GM18870 (cell line): ENCODE data around the gene FAM241A.
"Not testable (repeated sequence)": the region's sequence is repeated elsewhere in the genome, so short reads cannot be mapped to it uniquely, and the experiment has no call there.

Experiments used
- ATAC-seq: cut with Tn5 transposase; IDR thresholded peaks from one replicate; pipeline ENCODE4 v1.9.1; 2021; ENCODE audit warnings: moderate library complexity; ENCODE audit not compliant: unreplicated experiment

Gene FAM241A

DNA sequence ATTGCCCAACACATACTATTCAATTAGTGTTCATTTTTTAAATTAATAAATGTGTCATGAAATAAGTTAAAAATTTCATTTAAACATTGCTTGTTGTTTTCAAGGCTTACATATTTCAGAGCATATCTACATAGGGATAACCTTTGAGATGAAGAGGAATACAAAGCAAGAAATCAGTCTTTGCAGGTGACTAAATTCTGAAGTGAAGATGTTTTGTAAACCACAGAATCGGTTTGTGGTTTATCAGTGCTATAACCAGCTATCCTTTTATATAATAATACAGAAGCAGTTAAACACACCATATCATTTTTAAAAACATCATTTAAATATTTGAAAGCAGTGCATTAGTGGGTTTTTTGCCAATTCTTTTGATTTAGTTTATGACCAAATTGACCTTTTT lies 26.9 kb downstream of the FAM241A start:
- peak; percentile 79 for ATAC-seq

DNA sequence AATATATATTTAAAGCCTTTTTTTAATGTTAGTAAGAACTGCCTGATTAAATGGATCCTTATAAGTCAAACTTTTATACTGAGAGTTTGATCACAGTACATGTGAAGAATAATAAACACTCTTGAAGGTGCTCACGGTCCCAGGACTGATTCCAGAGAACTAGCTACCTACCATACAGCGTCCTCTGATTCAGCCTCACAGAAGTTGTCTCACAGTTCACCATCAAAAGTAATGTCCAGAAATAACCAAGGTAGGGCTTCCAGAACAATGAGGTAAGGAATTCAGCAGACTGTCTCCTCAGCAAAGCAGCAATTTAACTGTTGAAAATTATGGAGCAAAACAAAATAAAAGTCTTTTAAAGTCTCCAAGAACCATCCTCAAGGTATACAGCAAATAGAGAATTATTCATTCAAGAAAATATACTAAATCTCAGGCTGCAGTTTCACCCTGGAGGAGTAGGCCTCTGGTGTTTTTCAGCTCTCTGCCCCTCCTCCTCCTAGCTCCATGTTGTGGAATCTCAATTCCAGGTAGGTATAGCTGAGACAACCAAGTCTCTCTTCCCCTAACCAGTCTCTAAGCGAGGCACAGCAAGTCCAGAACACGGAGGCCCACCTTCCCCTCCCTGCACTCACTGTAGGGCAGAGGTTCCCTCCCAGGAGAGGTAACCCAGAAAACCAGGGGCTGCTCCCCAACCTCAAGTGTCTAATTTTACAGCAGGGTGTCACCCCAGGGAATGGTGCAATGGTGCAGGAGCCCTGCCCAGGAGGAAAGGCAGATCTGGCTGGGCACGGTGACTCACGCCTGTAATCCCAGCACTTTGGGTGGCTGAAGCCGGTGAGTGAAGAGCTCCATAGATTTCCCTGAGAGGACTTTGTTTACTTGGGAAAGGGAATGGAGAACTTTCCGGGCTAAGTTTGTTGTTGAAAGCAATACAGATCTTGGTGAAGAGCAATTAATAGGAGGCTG lies 28.6 kb downstream of the FAM241A start:
- no peak for ATAC-seq

DNA sequence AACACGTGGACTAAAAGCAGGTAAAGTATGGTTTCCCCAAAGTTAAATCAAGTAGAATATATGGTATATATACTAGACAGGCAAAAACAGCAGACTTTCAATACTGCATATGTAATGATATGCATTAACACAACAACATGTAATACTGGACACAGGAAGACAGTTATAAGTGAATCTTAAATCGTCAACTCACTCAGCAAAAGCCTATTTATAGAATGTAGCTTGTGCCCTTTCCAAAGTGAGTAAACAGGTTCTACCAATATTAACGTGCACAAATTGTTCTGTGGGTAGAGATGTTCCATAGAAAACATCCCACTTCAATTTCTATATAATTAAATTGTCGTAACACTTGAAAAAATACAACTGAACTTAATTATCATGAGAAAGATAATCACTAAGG lies 30.6 kb downstream of the FAM241A start:
- no peak for ATAC-seq

DNA sequence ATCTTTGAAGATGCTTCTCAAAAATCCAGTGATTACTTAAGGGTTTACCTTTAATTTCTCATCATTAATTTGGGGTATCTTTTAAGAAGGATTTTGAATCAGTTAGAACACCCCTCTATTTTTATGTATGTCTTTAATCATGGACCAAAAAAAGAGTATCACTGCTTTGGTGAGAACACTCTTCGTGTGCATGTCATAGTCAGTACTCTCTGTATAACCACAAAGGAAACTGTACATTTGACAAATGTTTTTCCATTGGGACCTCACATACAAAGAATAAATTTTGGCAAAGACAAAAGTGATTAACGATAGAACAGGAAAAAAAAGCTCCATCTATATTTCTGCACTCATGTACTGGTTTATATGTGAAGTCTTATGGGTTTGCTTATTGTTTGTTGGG lies 31.3 kb downstream of the FAM241A start:
- ATAC-seq = no peak

DNA sequence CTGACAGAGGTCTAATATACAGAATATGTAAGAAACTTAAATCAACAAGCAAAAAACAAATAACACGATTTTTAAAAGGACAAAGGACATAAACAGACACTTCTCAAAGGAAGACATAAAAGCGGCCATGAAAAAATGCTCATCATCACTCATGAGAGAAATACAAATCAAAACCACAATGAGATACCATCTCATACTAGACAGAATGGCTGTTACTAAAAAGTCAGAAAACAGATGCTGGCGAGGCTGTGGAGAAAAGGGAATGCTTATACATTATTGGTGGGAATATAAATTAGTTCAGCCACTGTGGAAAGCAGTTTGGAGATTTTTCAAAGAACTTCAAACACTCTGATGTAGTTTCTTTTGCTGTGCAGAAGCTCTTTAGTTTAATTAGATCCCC lies 33.5 kb downstream of the FAM241A start:
- ATAC-seq = not testable (repeated sequence)

DNA sequence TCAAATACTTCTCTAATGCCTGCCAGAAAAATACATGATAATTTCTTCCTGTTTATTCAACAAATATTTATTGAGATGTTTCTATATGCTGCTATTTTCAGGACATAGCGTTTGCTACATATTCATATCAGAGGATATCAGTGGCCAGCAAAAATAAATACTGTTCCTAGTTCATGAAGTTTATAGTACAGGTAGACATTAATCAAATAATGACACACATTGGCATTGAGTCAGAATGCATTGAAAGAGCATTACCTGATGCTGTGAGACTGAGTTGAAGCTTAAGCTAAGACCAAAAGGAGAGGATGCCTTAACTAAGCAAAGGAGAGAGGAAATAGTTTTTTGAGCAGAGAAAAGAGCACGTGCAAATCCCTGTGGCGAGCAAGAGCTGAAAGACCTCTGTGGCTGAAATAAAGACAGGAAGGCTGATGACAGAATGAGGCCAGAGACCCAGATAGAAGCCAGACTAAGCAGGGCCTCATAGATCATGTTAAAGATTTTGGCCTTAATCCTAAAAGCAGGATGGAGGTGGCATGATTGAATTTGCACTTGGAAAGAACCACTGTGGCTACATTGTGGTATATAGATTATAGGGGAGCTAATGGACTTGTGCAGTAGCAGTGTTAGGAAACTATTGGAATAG lies 36.2 kb downstream of the FAM241A start:
- no peak for ATAC-seq

DNA sequence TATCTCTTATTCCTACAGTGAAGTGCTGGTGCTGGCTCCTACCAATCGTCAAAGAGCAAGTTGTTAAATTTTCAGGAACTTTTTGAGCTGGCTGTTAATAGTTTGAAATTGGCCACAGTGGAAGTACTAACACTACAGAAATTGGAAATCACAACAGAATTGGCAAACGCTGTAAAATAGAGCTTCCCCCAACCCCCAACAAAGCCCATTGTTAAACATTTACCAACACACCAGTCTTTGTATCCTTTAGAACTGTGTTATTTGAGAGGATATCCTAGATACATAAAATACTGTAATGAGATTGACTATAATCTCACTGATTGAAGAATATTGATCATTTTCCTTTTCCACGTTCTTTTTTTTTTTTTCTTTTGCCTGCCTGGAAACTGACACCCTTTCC lies 37.4 kb downstream of the FAM241A start:
- no peak for ATAC-seq

DNA sequence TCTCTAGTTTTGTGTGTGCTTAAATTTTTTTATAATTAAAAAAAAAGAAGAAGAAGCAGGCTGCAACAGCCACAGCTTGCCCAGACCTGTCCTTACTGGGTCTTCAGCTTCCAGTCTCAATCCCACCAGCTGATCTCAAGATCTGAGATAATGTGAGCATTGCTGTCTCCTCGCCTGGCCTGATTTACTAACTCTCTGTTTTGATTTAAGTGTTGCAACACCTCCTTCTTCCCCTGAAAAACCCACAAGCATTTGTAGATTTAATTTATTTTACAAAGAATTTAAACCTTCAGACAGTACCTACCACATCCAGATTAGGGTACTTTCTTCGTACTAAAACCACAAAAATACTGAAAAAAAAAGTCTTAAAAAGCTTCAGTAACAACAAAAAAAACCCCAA lies 38.0 kb downstream of the FAM241A start:
- no peak for ATAC-seq

DNA sequence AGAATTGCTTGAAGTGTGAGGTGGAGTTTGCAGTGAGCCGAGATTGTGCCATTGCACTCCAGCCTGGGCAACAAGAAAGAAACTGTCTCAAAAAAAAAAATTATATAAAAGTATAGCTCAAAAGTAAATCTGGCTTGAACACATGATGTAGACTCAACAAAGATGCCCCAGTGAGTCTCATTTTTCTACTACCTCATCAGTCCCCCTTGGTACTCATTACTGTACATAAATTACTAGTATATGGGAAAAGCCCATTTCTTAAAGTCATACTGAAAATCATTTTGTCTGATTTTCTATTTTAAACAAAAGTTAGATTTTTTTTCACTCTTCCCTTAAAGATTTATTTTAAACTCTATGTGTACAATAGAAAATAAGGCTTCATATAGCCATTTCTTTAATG lies 39.2 kb downstream of the FAM241A start:
- no peak for ATAC-seq

DNA sequence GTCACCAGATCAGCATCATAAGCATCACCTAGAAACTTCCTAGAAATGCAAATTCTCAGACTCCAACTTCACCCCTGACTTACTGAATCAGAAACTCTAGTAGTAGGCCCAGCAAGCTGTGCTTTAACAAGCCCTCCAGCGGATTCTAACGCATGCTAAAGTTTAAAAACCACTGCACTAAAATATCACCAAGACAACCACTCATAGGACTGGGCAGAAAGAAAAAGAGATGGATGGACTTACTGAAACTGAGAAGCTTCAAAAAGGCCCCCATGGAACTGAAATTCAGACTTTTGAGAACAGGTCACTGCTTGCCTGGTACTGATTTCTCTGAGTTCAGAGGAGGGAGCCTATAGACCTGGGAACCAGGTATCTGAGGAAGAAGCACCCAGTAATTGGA lies 40.1 kb downstream of the FAM241A start:
- ATAC-seq = peak; percentile 71

DNA sequence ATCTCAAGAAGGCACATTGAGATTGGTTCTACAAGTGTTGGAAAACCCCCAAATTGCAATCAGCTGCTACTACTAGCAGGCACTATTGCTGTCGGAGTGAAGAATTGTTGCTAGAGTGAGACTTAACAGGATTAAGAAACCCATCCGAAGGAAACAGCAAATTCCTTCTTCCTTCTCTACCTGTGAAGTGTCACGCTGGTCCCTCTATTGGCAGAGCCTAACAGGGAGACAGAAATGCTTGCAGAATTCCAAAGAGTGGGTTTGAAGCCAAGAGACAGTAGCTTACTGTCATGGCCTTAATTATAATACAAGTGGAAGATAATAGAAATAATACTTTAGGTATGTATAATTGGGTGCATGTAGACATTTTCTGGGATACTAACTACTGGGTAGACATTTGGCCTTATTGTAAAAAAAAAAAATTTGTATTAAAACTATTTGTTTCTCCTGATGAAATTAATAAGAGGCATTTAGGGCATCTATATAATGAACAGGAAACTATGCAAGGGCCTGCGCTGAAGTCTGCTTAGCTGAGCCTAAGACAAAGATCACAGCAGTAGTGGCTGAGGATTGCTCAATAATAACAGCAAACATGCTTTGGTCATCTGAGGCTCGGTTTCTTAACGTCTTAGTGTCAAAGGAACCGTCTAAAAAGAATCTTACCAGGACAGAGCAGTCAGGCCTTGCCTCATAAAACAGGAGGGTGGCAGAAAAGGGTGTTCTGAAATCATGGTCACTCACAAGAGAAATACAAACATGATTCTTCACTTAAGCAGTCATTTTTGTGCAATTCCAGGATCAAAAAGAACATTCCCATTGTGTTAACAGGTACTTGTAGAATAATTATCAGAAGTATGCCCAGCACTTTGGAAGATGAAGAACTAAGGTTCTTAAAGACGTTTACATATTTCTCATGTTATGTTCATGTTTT lies 40.8 kb downstream of the FAM241A start:
- no peak for ATAC-seq

DNA sequence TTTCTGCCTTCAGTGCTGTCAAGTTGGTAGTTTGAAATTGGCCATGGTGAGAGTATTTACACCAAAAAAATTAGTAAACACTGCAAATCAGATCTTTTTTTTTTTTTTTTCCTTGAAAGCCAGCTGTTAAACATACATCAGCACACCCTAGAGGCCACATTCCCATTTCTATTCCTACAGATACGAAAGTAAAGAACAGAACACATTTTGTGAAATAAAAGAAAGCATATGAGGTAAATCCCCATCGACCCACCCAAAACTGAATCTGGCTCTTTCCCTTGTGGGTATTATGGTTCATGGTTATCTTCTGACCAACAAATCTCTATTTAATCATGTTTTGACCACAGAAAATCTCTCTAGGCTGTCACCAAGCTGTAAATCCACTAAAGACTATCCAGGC lies 44.5 kb downstream of the FAM241A start:
- ATAC-seq = no peak

DNA sequence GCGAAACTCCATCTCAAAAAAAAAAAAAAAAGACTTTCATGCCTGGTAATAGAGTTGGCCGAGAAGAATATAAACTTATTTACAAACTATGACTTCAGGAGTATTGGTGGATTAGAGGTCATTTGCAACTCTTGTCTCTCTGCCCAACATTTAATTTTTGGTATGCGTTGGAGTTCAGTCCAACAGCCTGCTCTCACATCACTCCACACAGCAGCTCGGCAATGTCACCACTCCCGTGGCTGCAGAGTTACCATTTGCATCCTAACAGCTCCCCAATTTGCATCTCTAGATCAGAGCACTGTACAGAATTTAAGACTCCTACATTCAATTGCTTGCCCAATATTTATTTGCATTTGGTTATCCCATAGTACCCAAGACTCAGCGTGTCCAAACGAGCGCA lies 45.4 kb downstream of the FAM241A start:
- ATAC-seq = no peak

DNA sequence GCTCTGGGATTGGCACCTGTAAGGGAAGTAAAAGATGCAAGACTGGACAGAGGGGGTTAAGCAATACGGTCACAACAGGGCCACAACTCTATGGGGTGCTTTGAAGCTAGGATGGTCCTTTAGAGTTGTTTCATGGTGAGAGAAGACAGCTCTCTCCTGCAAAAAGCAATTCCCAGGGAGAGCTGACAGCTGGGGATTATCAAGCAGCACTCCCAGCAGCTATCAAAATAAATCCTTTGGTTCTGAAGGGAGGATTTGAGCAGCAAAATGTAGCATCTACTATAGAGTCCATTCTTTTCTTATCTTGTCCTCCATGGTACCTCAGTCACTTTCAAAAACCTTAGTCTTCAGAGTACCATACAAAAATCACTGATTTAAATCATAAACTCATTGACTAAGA lies 51.2 kb downstream of the FAM241A start:
- ATAC-seq = no peak

DNA sequence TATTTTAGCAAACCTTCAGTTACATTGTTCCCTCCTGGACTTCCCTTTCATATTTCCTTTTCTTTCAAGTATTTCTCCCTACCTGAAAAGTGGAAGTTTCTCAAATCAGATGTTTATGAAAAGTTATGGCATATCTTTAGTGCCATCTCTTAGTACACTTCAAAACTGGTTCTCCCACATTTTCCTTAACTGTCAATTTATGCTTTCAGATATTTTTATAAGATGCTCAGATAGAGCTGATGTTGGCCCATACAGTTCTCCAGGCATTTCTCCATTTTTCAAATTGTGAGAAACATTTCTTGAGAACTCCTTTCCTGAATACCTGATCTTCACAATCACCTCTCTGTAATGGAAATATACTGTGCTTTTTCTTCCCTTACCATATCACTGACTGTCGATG lies 53.8 kb downstream of the FAM241A start:
- no peak for ATAC-seq

DNA sequence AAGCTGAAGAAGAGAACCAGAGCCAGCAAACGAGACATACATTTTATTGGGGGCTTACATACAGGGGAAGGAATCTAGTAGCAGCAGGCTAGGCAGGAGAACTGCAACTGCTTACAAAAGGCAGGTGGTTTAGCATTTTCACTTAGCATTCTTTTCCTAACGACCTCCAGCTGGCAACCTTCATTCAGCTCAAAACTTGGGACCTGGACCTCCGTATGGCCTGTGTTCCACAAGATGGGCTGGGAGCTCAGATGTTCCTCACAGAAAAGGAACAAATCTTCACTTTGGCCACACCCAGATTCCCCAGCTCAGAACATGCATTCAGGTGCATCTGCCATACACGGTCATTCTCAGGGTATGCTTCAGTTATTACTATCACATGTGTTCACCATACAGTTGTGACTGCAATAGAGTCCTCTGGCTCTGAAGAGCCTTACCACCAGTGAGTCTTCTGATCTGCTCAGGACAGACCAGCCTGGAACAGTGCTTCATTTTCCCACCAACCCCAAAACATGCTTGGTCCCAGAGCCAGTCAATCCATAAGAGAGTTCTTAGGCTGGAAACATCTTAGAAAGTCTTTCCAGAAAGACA lies 56.8 kb downstream of the FAM241A start:
- peak; percentile 30 for ATAC-seq

DNA sequence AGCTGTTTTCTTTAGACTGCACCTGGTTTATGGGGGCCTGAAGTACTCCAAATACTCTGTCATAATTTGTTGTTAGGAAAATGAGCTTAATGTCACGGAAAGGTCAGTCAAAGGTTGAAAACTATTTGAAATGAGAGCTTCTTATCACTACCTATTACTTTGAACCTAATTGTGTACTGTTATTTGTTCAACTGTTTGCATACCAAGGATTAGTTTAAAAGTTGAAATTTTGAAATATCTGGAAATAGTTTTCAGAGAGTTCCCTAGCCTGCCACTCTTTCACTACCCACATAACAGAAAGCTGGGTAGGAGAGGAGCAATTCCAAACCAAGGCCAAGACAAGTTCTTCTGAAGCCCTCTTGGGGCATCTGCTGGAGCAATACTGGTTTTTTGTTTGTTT lies 58.3 kb downstream of the FAM241A start:
- no peak for ATAC-seq

DNA sequence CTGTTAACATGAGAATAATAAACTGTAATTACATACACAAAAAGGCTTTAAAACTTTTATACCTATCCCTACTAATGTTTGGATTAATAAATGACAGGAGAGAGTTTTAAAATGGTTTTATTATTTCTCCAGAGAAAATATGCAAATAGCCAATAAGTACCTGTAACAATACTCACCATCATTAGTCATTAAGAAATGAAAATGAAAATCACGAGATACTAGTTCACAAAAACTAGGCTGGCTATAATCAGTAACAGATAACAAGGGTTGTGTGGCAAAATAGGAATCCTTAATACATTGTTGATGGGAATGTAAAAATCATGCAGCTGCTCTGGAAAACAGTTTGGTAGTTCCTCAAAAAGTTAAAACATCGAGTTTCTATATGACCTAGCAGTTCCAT lies 61.2 kb downstream of the FAM241A start:
- no peak for ATAC-seq

DNA sequence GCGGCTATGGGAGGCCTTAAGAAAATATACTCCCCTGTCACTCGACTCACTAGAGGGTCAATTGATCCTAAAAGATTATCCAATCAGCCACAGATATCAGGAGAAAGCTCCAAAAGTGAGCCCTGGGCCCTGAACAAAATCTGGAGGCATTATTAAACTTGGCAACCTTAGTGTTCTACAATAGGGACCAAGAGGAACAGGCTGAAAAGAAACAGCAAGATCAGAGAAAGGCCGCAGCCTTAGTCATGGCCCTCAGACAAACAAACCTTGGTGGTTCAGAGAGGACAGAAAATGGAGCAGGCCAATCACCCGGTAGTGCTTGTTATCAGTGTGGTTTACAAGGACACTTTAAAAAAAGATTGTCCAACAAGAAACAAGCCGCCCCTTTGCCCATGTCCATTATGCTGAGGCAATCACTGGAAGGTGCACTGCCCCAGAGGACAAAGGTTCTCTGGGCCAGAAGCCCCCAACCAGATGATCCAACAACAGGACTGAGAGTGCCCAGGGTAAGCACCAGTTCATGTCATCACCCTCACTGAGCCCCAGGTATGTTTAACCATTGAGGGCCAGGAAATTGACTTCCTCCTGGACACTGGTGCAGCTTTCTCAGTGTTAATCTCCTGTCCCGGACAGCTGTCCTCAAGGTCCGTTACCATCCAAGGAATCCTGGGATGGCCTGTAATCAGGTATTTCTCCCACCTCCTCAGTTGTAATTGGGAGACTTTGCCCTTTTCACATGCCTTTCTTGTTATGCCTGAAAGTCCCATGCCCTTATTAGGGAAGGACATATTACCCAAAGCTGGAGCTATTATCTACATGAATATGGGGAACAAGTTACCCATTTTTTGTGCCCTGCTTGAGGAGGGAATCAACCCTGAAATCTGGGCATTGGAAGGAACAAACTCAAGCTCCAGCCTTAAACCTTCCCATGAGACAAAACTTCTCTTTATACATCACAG lies 63.2 kb downstream of the FAM241A start:
- ATAC-seq = not testable (repeated sequence)

DNA sequence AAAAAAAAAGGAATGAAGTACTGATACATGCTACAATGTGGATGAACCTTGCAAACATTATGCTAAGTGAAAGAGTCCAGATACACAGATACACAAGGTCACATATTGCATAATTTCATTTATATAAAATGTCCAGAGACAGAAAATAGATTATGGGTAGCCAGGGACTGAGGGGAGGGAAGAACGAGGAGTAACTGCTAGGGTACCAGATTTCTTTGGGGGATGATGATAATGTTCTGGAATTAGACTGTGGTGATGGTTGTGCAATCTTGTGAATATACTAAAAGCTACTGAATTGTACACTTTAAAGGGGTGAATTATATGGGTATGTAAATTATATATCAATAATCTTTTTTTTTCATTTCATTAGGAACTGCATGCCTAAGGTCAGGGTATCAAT lies 65.5 kb downstream of the FAM241A start:
- no peak for ATAC-seq
